ENCODE results near the gene LAMTOR2. TPM values are rescaled to one million over a fixed set of nuclear protein-coding genes. Genes with fewer than 3 reads are reported as not detected.

The LAMTOR2 gene
- total and polyA plus RNA-seq, 5 donors from 2014 or later = 20.2 to 162 (median 118) TPM

GRCh38 chr1:156073740-156074139 lies 19.2 kb downstream of the LAMTOR2 start:
- ATAC-seq (ENCODE audit: low read depth in 2 of 2) (no peak), DNase-seq (no peak)
- Histone ChIP-seq H3K27ac (ENCODE audit: insufficient read depth, low read length, poor library complexity, severe bottlenecking) (no peak overlapping the region), H3K9me3 (ENCODE audit: control insufficient read depth in 2 of 2, low read length in 2 of 2) (no peaks in the 10 kb centered on the region), H3K4me3 (ENCODE audit: low read depth, low read length) (no peak overlapping the region), H3K27me3 (ENCODE audit: control insufficient read depth, insufficient read depth, low read length) (no peaks in the 10 kb centered on the region), H3K36me3 (ENCODE audit: control insufficient read depth, insufficient read depth, low read length) (no peaks in the 10 kb centered on the region), H3K4me1 (ENCODE audit: control insufficient read depth, insufficient read depth, low read length, poor library complexity, severe bottlenecking) (no peaks in the 10 kb centered on the region)
- no peak overlapping the region for H3K4me3 Mint-ChIP-seq
- H3K9me3 Mint-ChIP-seq = peaks cover 0 to 1% (median 0%) of the 10 kb centered on the region in 7 donors
- H3K4me1 Mint-ChIP-seq = no peaks in the 10 kb centered on the region
- H3K27me3 Mint-ChIP-seq = peaks cover 15% of the 10 kb centered on the region
- H3K27ac Mint-ChIP-seq = no peak overlapping the region
- H3K36me3 Mint-ChIP-seq = no peaks in the 10 kb centered on the region

- ATAC-seq (ENCODE audit: low read depth in 2 of 2) = no peak
- Mint-ChIP-seq H3K9me3 (peaks cover 0 to 1% (median 0%) of the 10 kb centered on the region in 7 donors), H3K4me3 (no peak overlapping the region), H3K27me3 (peaks cover 22% of the 10 kb centered on the region), H3K36me3 (no peaks in the 10 kb centered on the region), H3K27ac (no peak overlapping the region), H3K4me1 (peaks cover 0 to 1% (median 0%) of the 10 kb centered on the region in 4 donors)
- no peak for DNase-seq
- H3K27me3 ChIP-seq (ENCODE audit: control insufficient read depth, insufficient read depth, low read length) = no peaks in the 10 kb centered on the region
- H3K9me3 ChIP-seq (ENCODE audit: control insufficient read depth in 2 of 2, low read length in 2 of 2) = no peaks in the 10 kb centered on the region
- H3K27ac ChIP-seq (ENCODE audit: insufficient read depth, low read length, poor library complexity, severe bottlenecking) = no peak overlapping the region
- no peaks in the 10 kb centered on the region for H3K4me1 ChIP-seq (ENCODE audit: control insufficient read depth, insufficient read depth, low read length, poor library complexity, severe bottlenecking)
- H3K4me3 ChIP-seq (ENCODE audit: low read depth, low read length) = no peak overlapping the region
- H3K36me3 ChIP-seq (ENCODE audit: control insufficient read depth, insufficient read depth, low read length) = no peaks in the 10 kb centered on the region
Measured at GRCh38 chr1:156074661-156075060, 20.1 kb downstream of the LAMTOR2 start.

- Histone ChIP-seq H3K9me3 (ENCODE audit: control insufficient read depth in 2 of 2, low read length in 2 of 2) (no peaks in the 10 kb centered on the region), H3K36me3 (ENCODE audit: control insufficient read depth, insufficient read depth, low read length) (no peaks in the 10 kb centered on the region), H3K4me3 (ENCODE audit: low read depth, low read length) (no peak overlapping the region), H3K4me1 (ENCODE audit: control insufficient read depth, insufficient read depth, low read length, poor library complexity, severe bottlenecking) (no peaks in the 10 kb centered on the region), H3K27ac (ENCODE audit: insufficient read depth, low read length, poor library complexity, severe bottlenecking) (no peak overlapping the region), H3K27me3 (ENCODE audit: control insufficient read depth, insufficient read depth, low read length) (no peaks in the 10 kb centered on the region)
- peaks cover 0 to 3% (median 0%) of the 10 kb centered on the region in 4 donors for H3K4me1 Mint-ChIP-seq
- H3K27me3 Mint-ChIP-seq = peaks cover 25% of the 10 kb centered on the region
- DNase-seq = no peak
- no peak for ATAC-seq (ENCODE audit: low read depth in 2 of 2)
- no peak overlapping the region for H3K4me3 Mint-ChIP-seq
- no peaks in the 10 kb centered on the region for H3K36me3 Mint-ChIP-seq
- H3K9me3 Mint-ChIP-seq = peaks cover 0 to 2% (median 0%) of the 10 kb centered on the region in 7 donors
- H3K27ac Mint-ChIP-seq = no peak overlapping the region
Measured at GRCh38 chr1:156075162-156075561, 20.6 kb downstream of the LAMTOR2 start.

- peak overlapping the region in 1 of 4 donors; percentile 50 for H3K4me3 Mint-ChIP-seq
- ATAC-seq (ENCODE audit: low read depth in 2 of 2) (no peak), DNase-seq (no peak)
- no peak overlapping the region for H3K27ac Mint-ChIP-seq
- no peaks in the 10 kb centered on the region for H3K36me3 Mint-ChIP-seq
- peaks cover 25% of the 10 kb centered on the region for H3K27me3 Mint-ChIP-seq
- Histone ChIP-seq H3K4me3 (ENCODE audit: low read depth, low read length) (no peak overlapping the region), H3K27me3 (ENCODE audit: control insufficient read depth, insufficient read depth, low read length) (no peaks in the 10 kb centered on the region), H3K36me3 (ENCODE audit: control insufficient read depth, insufficient read depth, low read length) (no peaks in the 10 kb centered on the region), H3K4me1 (ENCODE audit: control insufficient read depth, insufficient read depth, low read length, poor library complexity, severe bottlenecking) (no peaks in the 10 kb centered on the region), H3K27ac (ENCODE audit: insufficient read depth, low read length, poor library complexity, severe bottlenecking) (no peak overlapping the region), H3K9me3 (ENCODE audit: control insufficient read depth in 2 of 2, low read length in 2 of 2) (no peaks in the 10 kb centered on the region)
- H3K4me1 Mint-ChIP-seq = peaks cover 0 to 3% (median 0%) of the 10 kb centered on the region in 4 donors
- peaks cover 0 to 2% (median 0%) of the 10 kb centered on the region in 7 donors for H3K9me3 Mint-ChIP-seq
Measured at GRCh38 chr1:156075775-156076204, 21.2 kb downstream of the LAMTOR2 start.

GRCh38 chr1:156076609-156077429 lies 22.2 kb downstream of the LAMTOR2 start:
- peaks cover 35% of the 10 kb centered on the region for H3K27me3 Mint-ChIP-seq
- H3K27ac Mint-ChIP-seq = no peak overlapping the region
- no peaks in the 10 kb centered on the region for H3K36me3 Mint-ChIP-seq
- DNase-seq (no peak), ATAC-seq (ENCODE audit: low read depth in 2 of 2) (no peak)
- peaks cover 0 to 2% (median 0%) of the 10 kb centered on the region in 7 donors for H3K9me3 Mint-ChIP-seq
- Histone ChIP-seq H3K4me3 (ENCODE audit: low read depth, low read length) (no peak overlapping the region), H3K27ac (ENCODE audit: insufficient read depth, low read length, poor library complexity, severe bottlenecking) (no peak overlapping the region), H3K27me3 (ENCODE audit: control insufficient read depth, insufficient read depth, low read length) (no peaks in the 10 kb centered on the region), H3K9me3 (ENCODE audit: control insufficient read depth in 2 of 2, low read length in 2 of 2) (no peaks in the 10 kb centered on the region), H3K36me3 (ENCODE audit: control insufficient read depth, insufficient read depth, low read length) (no peaks in the 10 kb centered on the region), H3K4me1 (ENCODE audit: control insufficient read depth, insufficient read depth, low read length, poor library complexity, severe bottlenecking) (peaks cover 2% of the 10 kb centered on the region)
- H3K4me3 Mint-ChIP-seq = no peak overlapping the region
- peaks cover 0 to 8% (median 0%) of the 10 kb centered on the region in 4 donors for H3K4me1 Mint-ChIP-seq

GRCh38 chr1:156077430-156077760 lies 22.8 kb downstream of the LAMTOR2 start:
- ATAC-seq (ENCODE audit: low read depth in 2 of 2) = no peak

GRCh38 chr1:156078728-156079127 lies 24.1 kb downstream of the LAMTOR2 start:
- H3K4me1 ChIP-seq (ENCODE audit: control insufficient read depth, insufficient read depth, low read length, poor library complexity, severe bottlenecking) = peaks cover 17% of the 10 kb centered on the region
- Mint-ChIP-seq H3K4me3 (peak overlapping the region in 2 of 4 donors; percentile 3 to 69), H3K9me3 (peaks cover 0 to 2% (median 0%) of the 10 kb centered on the region in 7 donors), H3K27me3 (peaks cover 45% of the 10 kb centered on the region), H3K4me1 (peaks cover 0 to 18% (median 1%) of the 10 kb centered on the region in 4 donors), H3K36me3 (no peaks in the 10 kb centered on the region), H3K27ac (peak overlapping the region in 1 of 3 donors; percentile 33)
- no peaks in the 10 kb centered on the region for H3K9me3 ChIP-seq (ENCODE audit: control insufficient read depth in 2 of 2, low read length in 2 of 2)
- no peak for ATAC-seq (ENCODE audit: low read depth in 2 of 2)
- DNase-seq = no peak
- no peak overlapping the region for H3K4me3 ChIP-seq (ENCODE audit: low read depth, low read length)
- no peaks in the 10 kb centered on the region for H3K36me3 ChIP-seq (ENCODE audit: control insufficient read depth, insufficient read depth, low read length)
- H3K27ac ChIP-seq (ENCODE audit: insufficient read depth, low read length, poor library complexity, severe bottlenecking) = no peak overlapping the region
- peaks cover 3% of the 10 kb centered on the region for H3K27me3 ChIP-seq (ENCODE audit: control insufficient read depth, insufficient read depth, low read length)

More at GRCh38 chr1:156077430-156077760, 22.8 kb downstream of the LAMTOR2 start:
- H3K4me3 ChIP-seq (ENCODE audit: low read depth, low read length) = no peak overlapping the region
- no peaks in the 10 kb centered on the region for H3K27me3 ChIP-seq (ENCODE audit: control insufficient read depth, insufficient read depth, low read length)
- Mint-ChIP-seq H3K4me3 (no peak overlapping the region), H3K9me3 (peaks cover 0 to 2% (median 0%) of the 10 kb centered on the region in 7 donors), H3K27me3 (peaks cover 35% of the 10 kb centered on the region), H3K36me3 (no peaks in the 10 kb centered on the region), H3K4me1 (peaks cover 0 to 11% (median 0%) of the 10 kb centered on the region in 4 donors), H3K27ac (no peak overlapping the region)
- H3K27ac ChIP-seq (ENCODE audit: insufficient read depth, low read length, poor library complexity, severe bottlenecking) = no peak overlapping the region
- DNase-seq = no peak
- no peaks in the 10 kb centered on the region for H3K9me3 ChIP-seq (ENCODE audit: control insufficient read depth in 2 of 2, low read length in 2 of 2)
- no peaks in the 10 kb centered on the region for H3K36me3 ChIP-seq (ENCODE audit: control insufficient read depth, insufficient read depth, low read length)
- H3K4me1 ChIP-seq (ENCODE audit: control insufficient read depth, insufficient read depth, low read length, poor library complexity, severe bottlenecking) = peaks cover 8% of the 10 kb centered on the region
